Prostate gland (tissue), 2 donors: ENCODE measurements around the gene ASIC2.

Experiments
- POLR2A ChIP-seq: fragments of 450-650 bp; IDR thresholded peaks from one replicate; pipeline ENCODE4 v1.6.1; 2016; ENCODE audit warnings: antibody characterized with exemption, mild to moderate bottlenecking
- POLR2AphosphoS5 ChIP-seq: sonication (generic); formaldehyde crosslinking; IDR thresholded peaks from one replicate; pipeline ENCODE4 v1.6.1; 2017; ENCODE audit warnings: antibody characterized with exemption
- TF ChIP-seq, protein P1 (sequence below), 4 experiments: fragments of 200-600 bp in 2 of 4; fragments of 450-650 bp in 2 of 4; sonication (generic) in 2 of 4; IDR thresholded peaks; 1 replicate in 3 of 4; 2 replicates in 1 of 4; pipeline ENCODE4 v1.5.1; 2016 to 2019; ENCODE audit warnings: antibody characterized with exemption in 4 of 4, mild to moderate bottlenecking in 2 of 4, moderate library complexity in 2 of 4

DNA sequence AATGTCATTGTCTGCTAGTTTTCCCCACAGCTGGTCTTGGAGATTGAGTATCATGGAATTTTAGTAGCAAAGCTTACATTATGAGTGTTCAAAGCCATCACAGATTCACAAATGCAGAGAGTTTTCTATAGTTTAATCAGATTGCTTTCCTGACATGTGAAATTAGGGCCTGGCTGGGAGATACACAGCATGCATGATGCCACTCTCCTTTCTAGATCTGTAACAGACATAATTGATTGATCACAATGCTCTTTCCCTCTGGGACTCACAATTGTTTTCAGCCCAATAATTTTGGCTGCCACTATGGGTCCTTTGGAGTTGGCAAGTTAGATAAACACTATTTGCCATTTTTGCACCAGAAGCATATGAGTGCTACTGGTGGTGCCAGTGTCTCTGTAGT is 168.9 kb downstream of the ASIC2 start:
- TF ChIP-seq, protein P1, sequence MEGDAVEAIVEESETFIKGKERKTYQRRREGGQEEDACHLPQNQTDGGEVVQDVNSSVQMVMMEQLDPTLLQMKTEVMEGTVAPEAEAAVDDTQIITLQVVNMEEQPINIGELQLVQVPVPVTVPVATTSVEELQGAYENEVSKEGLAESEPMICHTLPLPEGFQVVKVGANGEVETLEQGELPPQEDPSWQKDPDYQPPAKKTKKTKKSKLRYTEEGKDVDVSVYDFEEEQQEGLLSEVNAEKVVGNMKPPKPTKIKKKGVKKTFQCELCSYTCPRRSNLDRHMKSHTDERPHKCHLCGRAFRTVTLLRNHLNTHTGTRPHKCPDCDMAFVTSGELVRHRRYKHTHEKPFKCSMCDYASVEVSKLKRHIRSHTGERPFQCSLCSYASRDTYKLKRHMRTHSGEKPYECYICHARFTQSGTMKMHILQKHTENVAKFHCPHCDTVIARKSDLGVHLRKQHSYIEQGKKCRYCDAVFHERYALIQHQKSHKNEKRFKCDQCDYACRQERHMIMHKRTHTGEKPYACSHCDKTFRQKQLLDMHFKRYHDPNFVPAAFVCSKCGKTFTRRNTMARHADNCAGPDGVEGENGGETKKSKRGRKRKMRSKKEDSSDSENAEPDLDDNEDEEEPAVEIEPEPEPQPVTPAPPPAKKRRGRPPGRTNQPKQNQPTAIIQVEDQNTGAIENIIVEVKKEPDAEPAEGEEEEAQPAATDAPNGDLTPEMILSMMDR (IDR thresholded peaks at IDR 0.05), result no peak
- no peak for TF ChIP-seq POLR2AphosphoS5
- TF ChIP-seq POLR2A, result no peak
